Peyer's patch (tissue), 4 donors: ENCODE results near the gene POTEC.
"Not testable (repeated sequence)": the region's sequence is repeated elsewhere in the genome, so short reads cannot be mapped to it uniquely, and the experiment has no call there.

Experiments used
- CTCF ChIP-seq, 6 experiments: fragments of 450-650 bp in 4 of 6; fragments of 200-600 bp in 2 of 6; sonication (generic) in 1 of 6; IDR thresholded peaks; one replicate each; pipeline ENCODE4 v1.5.1; 2017 to 2019; ENCODE audit warnings: antibody characterized with exemption in 6 of 6, mild to moderate bottlenecking in 3 of 6, moderate library complexity in 1 of 6
- POLR2A ChIP-seq, 2 donors: fragments of 450-650 bp; IDR thresholded peaks; one replicate each; pipeline ENCODE4 v1.5.1; 2017; ENCODE audit warnings: antibody characterized with exemption in 2 of 2, mild to moderate bottlenecking in 2 of 2, moderate library complexity in 2 of 2

GRCh38 chr18:14559502-14559901 is 16.1 kb upstream of the POTEC start:
- TF ChIP-seq CTCF, POLR2A (IDR thresholded peaks at IDR 0.05): not testable (repeated sequence)
